HEK293 (cell line): ENCODE measurements around the gene L3MBTL3.

Experiments
- CTCF ChIA-PET: fragments of 350-600 bp; formaldehyde crosslinking; extraction: SDS; loops from one replicate; lab custom pipeline; 2021; ENCODE audit warnings: antibody characterized with exemption; lab: Yijun Ruan, JAX
- POLR2A ChIA-PET: fragments of 300-600 bp; formaldehyde crosslinking; extraction: SDS; loops from one replicate; lab custom pipeline; 2020; ENCODE audit warnings: antibody characterized with exemption, inconsistent platforms; lab: Yijun Ruan, JAX
- H3K27ac ChIP-seq: fragments of 200-500 bp; sonication (Bioruptor generic); 2 replicates; pipeline ENCODE4 v1.5.1; 2014; ENCODE audit warnings: low read depth, low read length, control low read depth, inconsistent platforms; ENCODE audit errors: extremely low read depth
- H3K36me3 ChIP-seq, 2 experiments: fragments of 200-500 bp in 1 of 2; sonication (Bioruptor generic) in 1 of 2; 1 replicate in 1 of 2; 2 replicates in 1 of 2; pipeline ENCODE4 v1.5.1; 2014 to 2017; ENCODE audit warnings: inconsistent platforms in 2 of 2, low read length in 2 of 2; ENCODE audit not compliant: control insufficient read depth in 2 of 2, insufficient read depth in 1 of 2
- H3K4me1 ChIP-seq: fragments of 200-500 bp; sonication (Bioruptor generic); 2 replicates; pipeline ENCODE4 v1.5.1; 2014; ENCODE audit warnings: mild to moderate bottlenecking, low read length, inconsistent platforms; ENCODE audit not compliant: control insufficient read depth, insufficient read depth
- H3K4me3 ChIP-seq: 2 replicates; pipeline ENCODE4 v1.5.1; 2011; ENCODE audit warnings: low read depth, mild to moderate bottlenecking, control low read depth, low read length, moderate library complexity
- H3K9me3 ChIP-seq: fragments of 200-500 bp; sonication (Bioruptor generic); 2 replicates; pipeline ENCODE4 v1.5.1; 2014; ENCODE audit warnings: low read depth, low read length, inconsistent platforms; ENCODE audit not compliant: control insufficient read depth, insufficient read depth
- GLIS1 ChIP-seq: fragments of 450-650 bp; formaldehyde crosslinking; IDR thresholded peaks from 2 replicates; pipeline ENCODE4 v1.5.1; 2016; ENCODE audit warnings: missing biosample characterization, missing genetic modification characterization
- KLF1 ChIP-seq: fragments of 450-650 bp; formaldehyde crosslinking; IDR thresholded peaks from 2 replicates; pipeline ENCODE4 v1.5.1; 2016; ENCODE audit warnings: missing biosample characterization, missing genetic modification characterization
- MYNN ChIP-seq: fragments of 450-650 bp; formaldehyde crosslinking; IDR thresholded peaks from 2 replicates; pipeline ENCODE4 v1.5.1; 2016; ENCODE audit warnings: missing biosample characterization, missing genetic modification characterization, borderline replicate concordance
- SP7 ChIP-seq: fragments of 450-650 bp; formaldehyde crosslinking; IDR thresholded peaks from 2 replicates; pipeline ENCODE4 v1.5.1; 2016; ENCODE audit warnings: missing biosample characterization, missing genetic modification characterization
- ZBTB26 ChIP-seq: fragments of 450-650 bp; formaldehyde crosslinking; optimal IDR thresholded peaks from 2 replicates; pipeline ENCODE3; 2016; ENCODE audit warnings: missing biosample characterization, mild to moderate bottlenecking, missing genetic modification characterization
- ZBTB49 ChIP-seq: fragments of 450-650 bp; formaldehyde crosslinking; IDR thresholded peaks from 2 replicates; pipeline ENCODE4 v1.5.1; 2016; ENCODE audit warnings: missing biosample characterization, missing genetic modification characterization, low read depth
- ZNF121 ChIP-seq: fragments of 450-650 bp; formaldehyde crosslinking; IDR thresholded peaks from 2 replicates; pipeline ENCODE4 v1.5.1; 2016; ENCODE audit warnings: missing biosample characterization, missing genetic modification characterization
- ZNF211 ChIP-seq: fragments of 450-650 bp; formaldehyde crosslinking; IDR thresholded peaks from 2 replicates; pipeline ENCODE4 v1.5.1; 2016; ENCODE audit warnings: low read depth, missing biosample characterization, missing genetic modification characterization
- ZNF311 ChIP-seq: fragments of 450-650 bp; formaldehyde crosslinking; IDR thresholded peaks from 2 replicates; pipeline ENCODE4 v1.5.1; 2017; ENCODE audit warnings: missing biosample characterization, missing genetic modification characterization, borderline replicate concordance
- ZNF324 ChIP-seq: fragments of 450-650 bp; formaldehyde crosslinking; IDR thresholded peaks from 2 replicates; pipeline ENCODE4 v1.5.1; 2016; ENCODE audit warnings: missing biosample characterization, missing genetic modification characterization
- ZNF391 ChIP-seq: fragments of 450-650 bp; formaldehyde crosslinking; IDR thresholded peaks from 2 replicates; pipeline ENCODE4 v1.5.1; 2016; ENCODE audit warnings: low read depth, missing biosample characterization, missing genetic modification characterization, borderline replicate concordance
- ZNF48 ChIP-seq: fragments of 450-650 bp; formaldehyde crosslinking; IDR thresholded peaks from 2 replicates; pipeline ENCODE4 v1.5.1; 2016; ENCODE audit warnings: missing biosample characterization, missing genetic modification characterization
- ZNF488 ChIP-seq: fragments of 450-650 bp; formaldehyde crosslinking; IDR thresholded peaks from 2 replicates; pipeline ENCODE4 v1.5.1; 2016; ENCODE audit warnings: missing biosample characterization, missing genetic modification characterization
- ZNF585B ChIP-seq: fragments of 450-650 bp; formaldehyde crosslinking; IDR thresholded peaks from 2 replicates; pipeline ENCODE4 v1.5.1; 2016; ENCODE audit warnings: missing biosample characterization, missing genetic modification characterization
- ZNF610 ChIP-seq: fragments of 450-650 bp; formaldehyde crosslinking; IDR thresholded peaks from 2 replicates; pipeline ENCODE4 v1.5.1; 2016; ENCODE audit warnings: missing biosample characterization, missing genetic modification characterization, borderline replicate concordance
- ZNF621 ChIP-seq: fragments of 450-650 bp; formaldehyde crosslinking; IDR thresholded peaks from 2 replicates; pipeline ENCODE4 v1.5.1; 2017; ENCODE audit warnings: missing biosample characterization, missing genetic modification characterization
- ZNF747 ChIP-seq: fragments of 450-650 bp; formaldehyde crosslinking; IDR thresholded peaks from 2 replicates; pipeline ENCODE4 v1.5.1; 2016; ENCODE audit warnings: missing biosample characterization, missing genetic modification characterization
- ZNF768 ChIP-seq: fragments of 450-650 bp; formaldehyde crosslinking; IDR thresholded peaks from 2 replicates; pipeline ENCODE4 v1.5.1; 2018; ENCODE audit warnings: missing biosample characterization, mild to moderate bottlenecking, missing genetic modification characterization
- ZNF776 ChIP-seq: fragments of 450-650 bp; formaldehyde crosslinking; IDR thresholded peaks from 2 replicates; pipeline ENCODE4 v1.5.0; 2017; ENCODE audit warnings: missing biosample characterization, missing genetic modification characterization, borderline replicate concordance
- TF ChIP-seq, protein P1 (sequence below): fragments of 450-650 bp; formaldehyde crosslinking; IDR thresholded peaks from 2 replicates; pipeline ENCODE4 v1.5.0; 2017; ENCODE audit warnings: missing biosample characterization, missing genetic modification characterization, borderline replicate concordance
- TF ChIP-seq, protein P2 (sequence below): fragments of 450-650 bp; formaldehyde crosslinking; IDR thresholded peaks from 2 replicates; pipeline ENCODE4 v1.5.1; 2017; ENCODE audit warnings: missing biosample characterization, missing genetic modification characterization

The L3MBTL3 gene

GRCh38 chr6:130029163-130029562, 10.8 kb downstream of the L3MBTL3 start:
- POLR2A ChIA-PET = no interaction called here

GRCh38 chr6:130032758-130033340, 14.5 kb downstream of the L3MBTL3 start:
- Histone ChIP-seq H3K4me1 (peaks cover 17% of the 10 kb centered on the region), H3K9me3 (no peaks in the 10 kb centered on the region), H3K36me3 (peaks cover 0 to 8% of the 10 kb centered on the region in 2 experiments; a peak in 1 of 3 replicates), H3K4me3 (no peak overlapping the region), H3K27ac (no peak overlapping the region)
- CTCF ChIA-PET = interaction anchor here (1.1 kb wide), 1 partner anchor 9 kb away, joined by 3 read pairs; no protein-coding TSS in a partner anchor
- POLR2A ChIA-PET = no interaction called here
- peak; percentile 58; the same call in 1 of the 2 replicates for TF ChIP-seq ZNF121 (tag by site-specific recombination)
- TF ChIP-seq ZNF488 (tag by site-specific recombination) = no peak

More at GRCh38 chr6:130029163-130029562, 10.8 kb downstream of the L3MBTL3 start:
- peaks cover 0 to 24% of the 10 kb centered on the region in 2 experiments; a peak in 1 of 3 replicates for H3K36me3 ChIP-seq
- no peaks in the 10 kb centered on the region for H3K9me3 ChIP-seq
- TF ChIP-seq ZNF747 (tag by site-specific recombination) (no peak), GLIS1 (no peak), ZNF324 (tag by site-specific recombination) (no peak), ZBTB26 (tag by site-specific recombination) (no peak), ZNF121 (tag by site-specific recombination) (no peak), ZNF391 (tag by site-specific recombination) (no peak), ZNF621 (tag by site-specific recombination) (no peak), ZNF48 (tag by site-specific recombination) (no peak), ZBTB49 (tag by site-specific recombination) (no peak), SP7 (tag by site-specific recombination) (no peak)
- no peak overlapping the region for H3K27ac ChIP-seq
- peaks cover 6% of the 10 kb centered on the region; the same call in 1 of the 2 replicates for H3K4me1 ChIP-seq
- no peak overlapping the region for H3K4me3 ChIP-seq
- CTCF ChIA-PET = interaction anchor here (0.6 to 3.3 kb wide), 3 partner anchors 8 to 90 kb away, joined by 3 to 21 read pairs (median 3); no protein-coding TSS in a partner anchor

DNA sequence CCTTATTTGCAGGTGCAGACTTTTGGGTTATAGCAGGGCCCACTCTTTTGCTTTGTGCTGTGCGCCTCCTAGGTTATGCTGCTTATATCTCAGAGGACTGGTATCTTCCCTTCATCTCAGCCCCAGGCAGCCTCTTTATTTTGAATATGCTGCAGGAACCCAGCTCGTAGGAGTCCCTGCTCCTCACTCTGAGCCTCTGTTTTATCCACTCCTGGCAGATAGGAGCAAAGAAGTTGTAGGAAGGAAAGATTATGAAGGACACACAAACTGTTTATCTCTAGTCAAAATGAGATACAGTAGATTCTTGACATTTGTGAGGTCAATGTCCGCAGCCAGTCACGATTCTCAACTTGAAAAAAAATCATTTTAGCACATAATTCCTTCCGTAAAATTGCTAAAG, 15.6 kb downstream of the L3MBTL3 start:
- no peak overlapping the region for H3K27ac ChIP-seq
- TF ChIP-seq, protein P1, sequence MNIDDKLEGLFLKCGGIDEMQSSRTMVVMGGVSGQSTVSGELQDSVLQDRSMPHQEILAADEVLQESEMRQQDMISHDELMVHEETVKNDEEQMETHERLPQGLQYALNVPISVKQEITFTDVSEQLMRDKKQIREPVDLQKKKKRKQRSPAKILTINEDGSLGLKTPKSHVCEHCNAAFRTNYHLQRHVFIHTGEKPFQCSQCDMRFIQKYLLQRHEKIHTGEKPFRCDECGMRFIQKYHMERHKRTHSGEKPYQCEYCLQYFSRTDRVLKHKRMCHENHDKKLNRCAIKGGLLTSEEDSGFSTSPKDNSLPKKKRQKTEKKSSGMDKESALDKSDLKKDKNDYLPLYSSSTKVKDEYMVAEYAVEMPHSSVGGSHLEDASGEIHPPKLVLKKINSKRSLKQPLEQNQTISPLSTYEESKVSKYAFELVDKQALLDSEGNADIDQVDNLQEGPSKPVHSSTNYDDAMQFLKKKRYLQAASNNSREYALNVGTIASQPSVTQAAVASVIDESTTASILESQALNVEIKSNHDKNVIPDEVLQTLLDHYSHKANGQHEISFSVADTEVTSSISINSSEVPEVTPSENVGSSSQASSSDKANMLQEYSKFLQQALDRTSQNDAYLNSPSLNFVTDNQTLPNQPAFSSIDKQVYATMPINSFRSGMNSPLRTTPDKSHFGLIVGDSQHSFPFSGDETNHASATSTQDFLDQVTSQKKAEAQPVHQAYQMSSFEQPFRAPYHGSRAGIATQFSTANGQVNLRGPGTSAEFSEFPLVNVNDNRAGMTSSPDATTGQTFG = no peak
- TF ChIP-seq, protein P2, sequence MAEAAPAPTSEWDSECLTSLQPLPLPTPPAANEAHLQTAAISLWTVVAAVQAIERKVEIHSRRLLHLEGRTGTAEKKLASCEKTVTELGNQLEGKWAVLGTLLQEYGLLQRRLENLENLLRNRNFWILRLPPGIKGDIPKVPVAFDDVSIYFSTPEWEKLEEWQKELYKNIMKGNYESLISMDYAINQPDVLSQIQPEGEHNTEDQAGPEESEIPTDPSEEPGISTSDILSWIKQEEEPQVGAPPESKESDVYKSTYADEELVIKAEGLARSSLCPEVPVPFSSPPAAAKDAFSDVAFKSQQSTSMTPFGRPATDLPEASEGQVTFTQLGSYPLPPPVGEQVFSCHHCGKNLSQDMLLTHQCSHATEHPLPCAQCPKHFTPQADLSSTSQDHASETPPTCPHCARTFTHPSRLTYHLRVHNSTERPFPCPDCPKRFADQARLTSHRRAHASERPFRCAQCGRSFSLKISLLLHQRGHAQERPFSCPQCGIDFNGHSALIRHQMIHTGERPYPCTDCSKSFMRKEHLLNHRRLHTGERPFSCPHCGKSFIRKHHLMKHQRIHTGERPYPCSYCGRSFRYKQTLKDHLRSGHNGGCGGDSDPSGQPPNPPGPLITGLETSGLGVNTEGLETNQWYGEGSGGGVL = no peak
- TF ChIP-seq MYNN (tag by site-specific recombination) = no peak
- TF ChIP-seq KLF1 = no peak
- TF ChIP-seq ZNF776 (tag by site-specific recombination) = no peak
- TF ChIP-seq ZNF768 (tag by site-specific recombination) = no peak
- no peak for TF ChIP-seq ZNF610 (tag by site-specific recombination)
- TF ChIP-seq ZNF311 (tag by site-specific recombination) = no peak
- no peak for TF ChIP-seq ZNF585B (tag by site-specific recombination)
- TF ChIP-seq ZNF211 (tag by site-specific recombination) = no peak
- TF ChIP-seq, all 188 proteins: peak for 0
- Histone ChIP-seq H3K4me3 (no peak overlapping the region), H3K9me3 (no peaks in the 10 kb centered on the region), H3K4me1 (peaks cover 17% of the 10 kb centered on the region), H3K36me3 (peaks cover 0 to 8% of the 10 kb centered on the region in 2 experiments; a peak in 1 of 3 replicates)
- ChIA-PET POLR2A (no interaction called here), CTCF (interaction anchor here (1.1 to 1.6 kb wide), 2 partner anchors 10 to 13 kb away, joined by 3 to 6 read pairs; no protein-coding TSS in a partner anchor)
